Type B pancreatic cell (in vitro differentiated cells): ENCODE data around the gene MCF2L. TPM values are rescaled to one million over a fixed set of nuclear protein-coding genes. Genes with fewer than 3 reads are reported as not detected.
"Not testable (repeated sequence)": the region's sequence is repeated elsewhere in the genome, so short reads cannot be mapped to it uniquely, and the experiment has no call there.

Source experiments
- DNase-seq: peaks from one replicate; pipeline ENCODE4 v3.0.0; 2021; ENCODE audit warnings: mixed read lengths; ENCODE audit not compliant: unreplicated experiment; ENCODE audit errors: extremely low spot score
- H3K27ac Mint-ChIP-seq: 2 replicates; pipeline ENCODE4 v1.8.0; 2021; ENCODE audit warnings: mild to moderate bottlenecking, mixed read lengths
- H3K27me3 Mint-ChIP-seq: 2 replicates; pipeline ENCODE4 v1.8.0; 2021; ENCODE audit warnings: mixed read lengths
- H3K36me3 Mint-ChIP-seq: 2 replicates; pipeline ENCODE4 v1.8.0; 2021; ENCODE audit warnings: mixed read lengths
- H3K4me1 Mint-ChIP-seq: one replicate; pipeline ENCODE4 v1.8.0; 2021; ENCODE audit warnings: mixed read lengths; ENCODE audit not compliant: unreplicated experiment
- H3K4me3 Mint-ChIP-seq: 2 replicates; pipeline ENCODE4 v1.8.0; 2021; ENCODE audit warnings: mild to moderate bottlenecking, mixed read lengths
- H3K9me3 Mint-ChIP-seq: 2 replicates; pipeline ENCODE4 v1.8.0; 2021; ENCODE audit warnings: mixed read lengths
- CTCF ChIP-seq: fragments of 200-600 bp; sonication (generic); conservative IDR thresholded peaks from 2 replicates; pipeline ENCODE4 v1.5.0; 2021; ENCODE audit warnings: antibody characterized with exemption, mild to moderate bottlenecking
- total RNA-seq: library from RNA; stranded (reverse); gene quantifications from 2 replicates; pipeline ENCODE4 v1.2.1, GENCODE V29; 2021; ENCODE audit warnings: low replicate concordance

Gene MCF2L
- total RNA-seq, 1 donor from 2014 or later = 46.9 TPM

DNA sequence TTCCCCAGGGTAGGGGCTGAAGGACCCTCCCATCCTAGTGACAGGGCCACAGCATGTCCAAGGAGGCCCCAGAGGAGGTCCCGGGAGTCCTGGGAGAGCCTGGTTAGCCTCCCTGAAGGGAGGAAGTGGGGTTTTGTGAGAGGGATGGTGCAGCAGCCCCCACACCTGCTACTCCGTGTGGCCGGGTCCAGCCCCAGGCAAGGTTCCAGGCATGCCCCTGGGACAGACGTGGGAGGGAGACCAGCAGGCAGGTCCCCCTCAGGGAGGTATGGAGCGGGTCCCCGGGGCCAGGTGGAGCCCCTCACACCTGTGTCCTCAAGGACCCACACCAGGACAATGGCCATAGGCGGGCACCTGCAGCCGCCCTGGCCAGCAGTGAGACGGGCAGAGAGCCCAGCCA is 134.6 kb downstream of the MCF2L start:
- DNase-seq = no peak
- TF ChIP-seq CTCF = no peak
- H3K27me3 Mint-ChIP-seq = peaks cover 7% of the 10 kb centered on the region
- no peaks in the 10 kb centered on the region for H3K9me3 Mint-ChIP-seq
- H3K4me1 Mint-ChIP-seq = peaks cover 3% of the 10 kb centered on the region
- H3K27ac Mint-ChIP-seq = no peak overlapping the region
- H3K36me3 Mint-ChIP-seq = no peaks in the 10 kb centered on the region
- no peak overlapping the region for H3K4me3 Mint-ChIP-seq

DNA sequence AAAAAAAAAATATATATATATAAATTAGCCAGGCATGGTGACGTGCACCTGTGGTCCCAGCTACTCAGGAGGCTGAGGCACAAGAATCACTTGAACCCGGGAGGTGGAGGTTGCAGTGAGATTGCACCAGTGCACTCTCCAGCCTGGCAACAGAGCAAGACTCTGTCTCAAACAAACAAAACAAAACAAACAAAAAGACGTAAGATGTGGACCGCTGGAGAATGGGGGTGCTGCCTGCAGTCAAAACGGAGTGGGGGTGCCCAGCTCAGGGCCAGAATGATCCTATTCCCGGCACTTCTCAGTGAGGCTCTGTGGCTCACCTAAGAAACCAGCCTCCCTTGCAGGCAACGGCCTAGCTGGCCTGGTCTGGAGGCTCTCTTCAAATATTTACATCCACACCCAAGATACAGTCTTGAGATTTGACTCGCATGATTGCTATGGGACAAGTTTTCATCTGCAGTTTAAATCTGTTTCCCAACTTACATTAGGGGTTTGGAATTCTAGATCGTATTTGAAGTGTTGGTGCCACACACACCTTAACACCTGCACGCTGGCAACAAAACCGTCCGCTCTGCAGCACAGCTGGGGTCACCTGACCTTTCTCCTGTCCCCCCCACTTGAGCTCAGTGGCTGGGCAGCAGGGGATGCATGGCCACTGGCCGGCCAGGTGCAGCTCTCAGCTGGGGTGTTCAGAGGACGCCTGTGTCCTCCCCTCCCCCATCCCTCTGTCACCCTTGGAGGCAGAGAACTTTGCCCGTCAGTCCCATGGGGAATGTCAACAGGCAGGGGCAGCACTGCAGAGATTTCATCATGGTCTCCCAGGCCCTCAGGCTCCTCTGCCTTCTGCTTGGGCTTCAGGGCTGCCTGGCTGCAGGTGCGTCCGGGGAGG is 136.3 kb downstream of the MCF2L start, which contains the start of gene F7:
TSS of gene F7 (plus strand) at position 760 of the 889 bp plus-strand sequence. CDS start at position 811, 51 bp downstream.
- H3K27ac Mint-ChIP-seq = no peak within 1 kb of the TSS
- H3K9me3 Mint-ChIP-seq = no peaks in the 10 kb centered on the region
- H3K4me1 Mint-ChIP-seq = no peaks in the 10 kb centered on the region
- H3K4me3 Mint-ChIP-seq = peak within 1 kb of the TSS; percentile 33
- DNase-seq = no peak
- no peak for TF ChIP-seq CTCF
- peaks cover 12% of the 10 kb centered on the region for H3K27me3 Mint-ChIP-seq
- H3K36me3 Mint-ChIP-seq = no peaks in the 10 kb centered on the region

DNA sequence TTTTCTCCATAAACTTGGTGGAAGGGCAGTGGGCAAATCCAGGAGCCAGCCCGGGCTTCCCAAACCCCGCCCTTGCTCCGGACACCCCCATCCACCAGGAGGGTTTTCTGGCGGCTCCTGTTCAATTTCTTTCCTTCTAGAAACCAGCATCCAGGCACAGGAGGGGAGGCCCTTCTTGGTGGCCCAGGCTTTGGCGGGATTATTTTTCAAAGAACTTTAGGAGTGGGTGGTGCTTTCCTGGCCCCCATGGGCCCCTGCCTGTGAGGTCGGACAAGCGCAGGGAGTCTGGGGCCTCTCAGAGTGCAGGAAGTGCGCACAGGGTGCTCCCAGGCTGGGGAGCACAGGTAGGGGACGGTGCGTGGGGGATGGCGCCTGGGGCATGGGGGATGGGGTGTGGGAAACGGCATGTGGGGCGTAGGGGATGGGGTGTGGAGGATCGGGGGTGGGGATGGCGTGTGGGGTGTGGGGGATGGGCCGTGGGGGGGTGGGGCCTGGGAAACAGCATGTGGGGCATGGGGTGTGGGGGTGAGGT is 137.0 kb downstream of the MCF2L start:
- no peaks in the 10 kb centered on the region for H3K9me3 Mint-ChIP-seq
- H3K4me3 Mint-ChIP-seq = no peak overlapping the region
- peaks cover 12% of the 10 kb centered on the region for H3K27me3 Mint-ChIP-seq
- no peaks in the 10 kb centered on the region for H3K36me3 Mint-ChIP-seq
- no peak for DNase-seq
- no peak overlapping the region for H3K27ac Mint-ChIP-seq
- TF ChIP-seq CTCF = no peak
- no peaks in the 10 kb centered on the region for H3K4me1 Mint-ChIP-seq

DNA sequence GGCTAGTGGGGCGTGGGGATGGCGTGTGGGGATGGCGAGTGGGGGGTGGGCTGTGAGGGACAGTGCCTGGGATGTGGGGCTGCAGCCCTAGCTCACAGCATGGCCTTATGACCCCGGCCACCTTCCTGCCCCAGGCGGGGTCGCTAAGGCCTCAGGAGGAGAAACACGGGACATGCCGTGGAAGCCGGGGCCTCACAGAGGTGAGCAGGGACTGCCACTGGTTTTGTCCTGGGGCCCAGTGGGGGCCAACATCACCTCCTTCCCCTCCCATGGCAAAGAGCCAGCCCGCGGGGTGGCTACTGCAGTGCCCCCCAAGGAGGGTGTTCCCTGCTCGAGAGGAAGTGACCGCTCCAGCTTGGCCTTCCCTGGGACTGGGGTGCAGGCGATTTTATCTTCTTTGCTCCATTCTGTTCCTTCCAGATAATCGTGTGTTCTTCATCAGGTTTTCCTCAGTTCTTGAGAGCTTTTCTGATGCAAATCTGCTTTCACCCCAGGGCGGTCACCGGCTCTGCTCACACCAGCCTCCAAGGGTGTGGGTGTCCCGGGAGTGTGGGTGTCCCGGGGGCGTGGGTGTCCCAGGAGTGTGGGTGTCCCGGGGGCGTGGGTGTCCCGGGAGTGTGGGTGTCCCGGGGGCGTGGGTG is 137.8 kb downstream of the MCF2L start:
- Mint-ChIP-seq H3K27ac (no peak overlapping the region), H3K36me3 (no peaks in the 10 kb centered on the region), H3K27me3 (peaks cover 12% of the 10 kb centered on the region), H3K9me3 (no peaks in the 10 kb centered on the region), H3K4me1 (no peaks in the 10 kb centered on the region), H3K4me3 (no peak overlapping the region)
- DNase-seq = no peak
- TF ChIP-seq CTCF = no peak

DNA sequence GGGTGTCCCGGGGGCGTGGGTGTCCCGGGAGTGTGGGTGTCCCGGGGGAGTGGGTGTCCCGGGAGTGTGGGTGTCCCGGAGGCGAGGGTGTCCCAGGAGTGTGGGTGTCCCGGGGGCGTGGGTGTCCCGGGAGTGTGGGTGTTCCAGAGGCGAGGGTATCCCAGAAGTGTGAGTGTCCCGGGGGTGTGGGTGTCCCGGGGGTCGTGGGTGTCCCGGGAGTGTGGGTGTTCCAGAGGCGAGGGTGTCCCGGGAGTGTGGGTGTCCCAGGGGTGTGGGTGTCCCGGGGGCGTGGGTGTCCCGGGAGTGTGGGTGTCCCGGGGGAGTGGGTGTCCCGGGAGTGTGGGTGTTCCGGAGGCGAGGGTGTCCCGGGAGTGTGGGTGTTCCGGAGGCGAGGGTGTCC is 139.5 kb downstream of the MCF2L start:
- not testable (repeated sequence) for H3K4me3 Mint-ChIP-seq, H3K27me3 Mint-ChIP-seq, H3K36me3 Mint-ChIP-seq, DNase-seq, H3K9me3 Mint-ChIP-seq, H3K27ac Mint-ChIP-seq, H3K4me1 Mint-ChIP-seq
